ENCODE data around the gene HNRNPA3. TPM values are rescaled to one million over a fixed set of nuclear protein-coding genes. Genes with fewer than 3 reads are reported as not detected.
A peak's percentile ranks its signal among the peaks of the same experiment; 100 is the strongest.
"Not testable (repeated sequence)": the region's sequence is repeated elsewhere in the genome, so short reads cannot be mapped to it uniquely, and the experiment has no call there.

Gene HNRNPA3
- total RNA-seq, 1 donor from 2014 or later: 95.7 TPM

GRCh38 chr2:177186038-177186437 is 26.6 kb upstream of the HNRNPA3 start:
- intact Hi-C loops (cut with DNase I); DNase-seq (ENCODE audit: low spot score): not testable (repeated sequence)

- intact Hi-C loops (cut with DNase I): no loop called here
- no peak for DNase-seq (ENCODE audit: low spot score)
These were observed 24.8 kb upstream of the HNRNPA3 start for GRCh38 chr2:177187631-177188312.

GRCh38 chr2:177188482-177189469 is 23.8 kb upstream of the HNRNPA3 start:
- intact Hi-C loops (cut with DNase I): no loop called here
- DNase-seq (ENCODE audit: low spot score): no peak

- DNase-seq (ENCODE audit: low spot score): no peak
- intact Hi-C loops (cut with DNase I): no loop called here
These were observed 21.7 kb upstream of the HNRNPA3 start for GRCh38 chr2:177190941-177191340.

- no peak for DNase-seq (ENCODE audit: low spot score)
- intact Hi-C loops (cut with DNase I): no loop called here
These were observed 19.8 kb upstream of the HNRNPA3 start for GRCh38 chr2:177192788-177193187.

- no peak for DNase-seq (ENCODE audit: low spot score)
- intact Hi-C loops (cut with DNase I): no loop called here
These were observed 19.4 kb upstream of the HNRNPA3 start for GRCh38 chr2:177193240-177193639.

- DNase-seq (ENCODE audit: low spot score): no peak
- intact Hi-C loops (cut with DNase I): no loop called here
These were observed 17.4 kb upstream of the HNRNPA3 start for GRCh38 chr2:177195194-177195593.

- intact Hi-C loops (cut with DNase I); DNase-seq (ENCODE audit: low spot score): not testable (repeated sequence)
These were observed 12.2 kb upstream of the HNRNPA3 start for GRCh38 chr2:177200419-177200818.

GRCh38 chr2:177201919-177202346 is 10.7 kb upstream of the HNRNPA3 start:
- intact Hi-C loops (cut with DNase I): no loop called here
- DNase-seq (ENCODE audit: low spot score): no peak

- no peak for DNase-seq (ENCODE audit: low spot score)
- intact Hi-C loops (cut with DNase I): no loop called here
These were observed 8.2 kb upstream of the HNRNPA3 start for GRCh38 chr2:177204417-177204816.

- intact Hi-C loops (cut with DNase I): no loop called here
- DNase-seq (ENCODE audit: low spot score): no peak
These were observed 5.5 kb upstream of the HNRNPA3 start for GRCh38 chr2:177207101-177207500.

- no peak for DNase-seq (ENCODE audit: low spot score)
- intact Hi-C loops (cut with DNase I): no loop called here
These were observed 1.4 kb upstream of the HNRNPA3 start for GRCh38 chr2:177211169-177211568.

GRCh38 chr2:177211576-177212105 is 953 bp upstream of the HNRNPA3 start:
- DNase-seq (ENCODE audit: low spot score): no peak
- intact Hi-C loops (cut with DNase I): loop anchor here (1.0 to 2.0 kb wide), 3 partner anchors 29 to 53 kb away; partner anchors contain the start of gene NFE2L2

- intact Hi-C loops (cut with DNase I): loop anchor here (1.0 to 2.0 kb wide), 3 partner anchors 28 to 51 kb away; partner anchors contain the start of gene NFE2L2
- DNase-seq (ENCODE audit: low spot score): peak; percentile 94
These were observed 580 bp downstream of the HNRNPA3 start for GRCh38 chr2:177212891-177213856.

GRCh38 chr2:177217247-177217843 is 4.8 kb downstream of the HNRNPA3 start:
- DNase-seq (ENCODE audit: low spot score): no peak
- intact Hi-C loops (cut with DNase I): no loop called here

GRCh38 chr2:177219787-177220186 is 7.2 kb downstream of the HNRNPA3 start:
- DNase-seq (ENCODE audit: low spot score); intact Hi-C loops (cut with DNase I): not testable (repeated sequence)

GRCh38 chr2:177221534-177221933 is 8.9 kb downstream of the HNRNPA3 start:
- no peak for DNase-seq (ENCODE audit: low spot score)
- intact Hi-C loops (cut with DNase I): no loop called here

GRCh38 chr2:177221970-177222369 is 9.4 kb downstream of the HNRNPA3 start:
- no peak for DNase-seq (ENCODE audit: low spot score)
- intact Hi-C loops (cut with DNase I): no loop called here

- DNase-seq (ENCODE audit: low spot score); intact Hi-C loops (cut with DNase I): not testable (repeated sequence)
These were observed 10.8 kb downstream of the HNRNPA3 start for GRCh38 chr2:177223436-177223835.

Data from cardiac septum (tissue), 1 donor.